CD4-positive, CD25-positive, alpha-beta regulatory T cell (primary cell): Measurements from ENCODE around the gene ST3GAL4. TPM values are rescaled to one million over a fixed set of nuclear protein-coding genes. Genes with fewer than 3 reads are reported as not detected.

Experiments
- ATAC-seq, 2 donors: fragments of 150-1000 bp; cut with Tn5 transposase; one replicate each; pipeline ENCODE4 v1.10.0; 2021; ENCODE audit warnings: low read depth in 2 of 2, moderate number of reproducible peaks in 2 of 2, moderate library complexity in 1 of 2
- DNase-seq, 3 donors: peaks; one replicate each; pipeline versions ENCODE4 v3.0.0 to v3.0.0-alpha.2; 2012 to 2022; ENCODE audit warnings: mixed read lengths in 1 of 3
- H3K27ac ChIP-seq: one replicate; pipeline ENCODE4 v1.7.0; 2013; ENCODE audit warnings: mild to moderate bottlenecking, low read length; ENCODE audit not compliant: insufficient read depth, poor library complexity, severe bottlenecking
- H3K27me3 ChIP-seq: one replicate; pipeline ENCODE4 v1.7.0; 2013; ENCODE audit warnings: low read length; ENCODE audit not compliant: control insufficient read depth, insufficient read depth
- H3K36me3 ChIP-seq: one replicate; pipeline ENCODE4 v1.7.0; 2013; ENCODE audit warnings: mild to moderate bottlenecking, low read length, moderate library complexity; ENCODE audit not compliant: control insufficient read depth, insufficient read depth
- H3K4me1 ChIP-seq: 2 replicates; pipeline ENCODE4 v1.7.0; 2013; ENCODE audit warnings: mild to moderate bottlenecking, low read length; ENCODE audit not compliant: insufficient read depth, control insufficient read depth, poor library complexity, severe bottlenecking
- H3K4me3 ChIP-seq: one replicate; pipeline ENCODE4 v1.7.0; 2013; ENCODE audit warnings: low read depth, mild to moderate bottlenecking, low read length, moderate library complexity
- H3K9me3 ChIP-seq, 2 experiments: 1 replicate in 1 of 2; 2 replicates in 1 of 2; pipeline ENCODE4 v1.7.0; 2013; ENCODE audit warnings: low read length in 2 of 2, mild to moderate bottlenecking in 1 of 2, moderate library complexity in 1 of 2; ENCODE audit not compliant: control insufficient read depth in 2 of 2
- H3K27ac Mint-ChIP-seq, 3 donors: one replicate each; pipeline ENCODE4 v1.8.0; 2020 to 2022; ENCODE audit warnings: mild to moderate bottlenecking in 3 of 3, mixed read lengths in 3 of 3, moderate library complexity in 2 of 3
- H3K27me3 Mint-ChIP-seq: one replicate; pipeline ENCODE4 v1.8.0; 2022; ENCODE audit warnings: mild to moderate bottlenecking, mixed read lengths
- H3K36me3 Mint-ChIP-seq: one replicate; pipeline ENCODE4 v1.8.0; 2020; ENCODE audit warnings: mixed read lengths
- H3K4me1 Mint-ChIP-seq, 4 donors: one replicate each; pipeline ENCODE4 v1.8.0; 2020 to 2022; ENCODE audit warnings: mixed read lengths in 4 of 4, mild to moderate bottlenecking in 1 of 4
- H3K4me3 Mint-ChIP-seq, 4 donors: one replicate each; pipeline ENCODE4 v1.8.0; 2020 to 2022; ENCODE audit warnings: mild to moderate bottlenecking in 4 of 4, mixed read lengths in 4 of 4, moderate library complexity in 3 of 4
- H3K9me3 Mint-ChIP-seq, 7 donors: one replicate each; pipeline ENCODE4 v1.8.0; 2020 to 2022; ENCODE audit warnings: mixed read lengths in 7 of 7, mild to moderate bottlenecking in 3 of 7, moderate library complexity in 2 of 7
- polyA plus RNA-seq, 4 donors: library from polyadenylated mRNA; unstranded; fragments of 300-500 nt; fragmentation: Illumina TruSeq; gene quantifications; one replicate each; pipeline ENCODE4 v1.2.3, GENCODE V29; 2021
- total RNA-seq: library from RNA; stranded (reverse); gene quantifications from one replicate; pipeline ENCODE4 v1.2.3, GENCODE V29; 2022

The ST3GAL4 gene
- total and polyA plus RNA-seq, 5 donors from 2014 or later, result 1.4 to 4.7 (median 2.4) TPM

GRCh38 chr11:126405374-126405773 lies 49.9 kb downstream of the ST3GAL4 start:
- no peaks in the 10 kb centered on the region for H3K27me3 ChIP-seq
- H3K36me3 Mint-ChIP-seq, result peaks cover 8% of the 10 kb centered on the region
- DNase-seq (no peak), ATAC-seq (no peak)
- H3K4me3 Mint-ChIP-seq, result no peak overlapping the region
- H3K27ac Mint-ChIP-seq, result no peak overlapping the region
- no peaks in the 10 kb centered on the region for H3K9me3 ChIP-seq
- no peaks in the 10 kb centered on the region for H3K27me3 Mint-ChIP-seq
- H3K4me3 ChIP-seq, result no peak overlapping the region
- H3K9me3 Mint-ChIP-seq, result peaks cover 0 to 2% (median 0%) of the 10 kb centered on the region in 7 donors
- H3K27ac ChIP-seq, result no peak overlapping the region
- no peaks in the 10 kb centered on the region for H3K4me1 ChIP-seq
- H3K36me3 ChIP-seq, result no peaks in the 10 kb centered on the region
- no peaks in the 10 kb centered on the region for H3K4me1 Mint-ChIP-seq

- Mint-ChIP-seq H3K4me3 (no peak overlapping the region), H3K27ac (no peak overlapping the region), H3K4me1 (no peaks in the 10 kb centered on the region), H3K36me3 (peaks cover 8% of the 10 kb centered on the region), H3K27me3 (no peaks in the 10 kb centered on the region), H3K9me3 (peaks cover 0 to 2% (median 0%) of the 10 kb centered on the region in 7 donors)
- ATAC-seq, result no peak
- Histone ChIP-seq H3K4me1 (no peaks in the 10 kb centered on the region), H3K36me3 (no peaks in the 10 kb centered on the region), H3K27ac (no peak overlapping the region), H3K9me3 (no peaks in the 10 kb centered on the region), H3K27me3 (no peaks in the 10 kb centered on the region), H3K4me3 (no peak overlapping the region)
- no peak for DNase-seq
These were observed 50.4 kb downstream of the ST3GAL4 start for GRCh38 chr11:126405906-126406305.

GRCh38 chr11:126406368-126406767 lies 50.9 kb downstream of the ST3GAL4 start:
- no peak for DNase-seq
- H3K36me3 Mint-ChIP-seq, result peaks cover 8% of the 10 kb centered on the region
- no peak overlapping the region for H3K27ac Mint-ChIP-seq
- H3K4me3 Mint-ChIP-seq, result no peak overlapping the region
- H3K9me3 Mint-ChIP-seq, result peaks cover 0 to 2% (median 0%) of the 10 kb centered on the region in 7 donors
- no peak for ATAC-seq
- no peak overlapping the region for H3K4me3 ChIP-seq
- no peaks in the 10 kb centered on the region for H3K4me1 ChIP-seq
- H3K27me3 ChIP-seq, result no peaks in the 10 kb centered on the region
- H3K27me3 Mint-ChIP-seq, result no peaks in the 10 kb centered on the region
- no peaks in the 10 kb centered on the region for H3K9me3 ChIP-seq
- H3K27ac ChIP-seq, result no peak overlapping the region
- H3K36me3 ChIP-seq, result no peaks in the 10 kb centered on the region
- H3K4me1 Mint-ChIP-seq, result no peaks in the 10 kb centered on the region

GRCh38 chr11:126407101-126407521 lies 51.6 kb downstream of the ST3GAL4 start:
- H3K27me3 Mint-ChIP-seq, result no peaks in the 10 kb centered on the region
- Histone ChIP-seq H3K9me3 (no peaks in the 10 kb centered on the region), H3K27me3 (no peaks in the 10 kb centered on the region), H3K36me3 (no peaks in the 10 kb centered on the region), H3K27ac (no peak overlapping the region), H3K4me3 (no peak overlapping the region), H3K4me1 (no peaks in the 10 kb centered on the region)
- DNase-seq (no peak), ATAC-seq (no peak)
- H3K4me3 Mint-ChIP-seq, result no peak overlapping the region
- H3K9me3 Mint-ChIP-seq, result no peaks in the 10 kb centered on the region
- H3K4me1 Mint-ChIP-seq, result no peaks in the 10 kb centered on the region
- H3K36me3 Mint-ChIP-seq, result peaks cover 13% of the 10 kb centered on the region
- H3K27ac Mint-ChIP-seq, result no peak overlapping the region

- ATAC-seq (no peak), DNase-seq (no peak)
- Histone ChIP-seq H3K4me3 (no peak overlapping the region), H3K9me3 (no peaks in the 10 kb centered on the region), H3K27ac (no peak overlapping the region), H3K36me3 (no peaks in the 10 kb centered on the region), H3K4me1 (no peaks in the 10 kb centered on the region), H3K27me3 (no peaks in the 10 kb centered on the region)
- no peaks in the 10 kb centered on the region for H3K9me3 Mint-ChIP-seq
- no peak overlapping the region for H3K27ac Mint-ChIP-seq
- H3K4me3 Mint-ChIP-seq, result no peak overlapping the region
- peaks cover 16% of the 10 kb centered on the region for H3K36me3 Mint-ChIP-seq
- H3K27me3 Mint-ChIP-seq, result no peaks in the 10 kb centered on the region
- H3K4me1 Mint-ChIP-seq, result no peaks in the 10 kb centered on the region
These were observed 52.3 kb downstream of the ST3GAL4 start for GRCh38 chr11:126407682-126408288.

- no peaks in the 10 kb centered on the region for H3K9me3 Mint-ChIP-seq
- H3K4me1 ChIP-seq, result no peaks in the 10 kb centered on the region
- H3K27ac Mint-ChIP-seq, result no peak overlapping the region
- no peak overlapping the region for H3K4me3 ChIP-seq
- H3K27me3 Mint-ChIP-seq, result no peaks in the 10 kb centered on the region
- H3K4me1 Mint-ChIP-seq, result no peaks in the 10 kb centered on the region
- H3K36me3 ChIP-seq, result no peaks in the 10 kb centered on the region
- no peaks in the 10 kb centered on the region for H3K27me3 ChIP-seq
- H3K36me3 Mint-ChIP-seq, result peaks cover 16% of the 10 kb centered on the region
- no peaks in the 10 kb centered on the region for H3K9me3 ChIP-seq
- H3K27ac ChIP-seq, result no peak overlapping the region
- DNase-seq (no peak), ATAC-seq (no peak)
- H3K4me3 Mint-ChIP-seq, result no peak overlapping the region
These were observed 53.0 kb downstream of the ST3GAL4 start for GRCh38 chr11:126408496-126408895.

GRCh38 chr11:126408901-126409619 lies 53.6 kb downstream of the ST3GAL4 start:
- H3K4me3 ChIP-seq, result no peak overlapping the region
- peaks cover 16% of the 10 kb centered on the region for H3K36me3 Mint-ChIP-seq
- H3K27me3 ChIP-seq, result no peaks in the 10 kb centered on the region
- no peaks in the 10 kb centered on the region for H3K4me1 ChIP-seq
- no peaks in the 10 kb centered on the region for H3K27me3 Mint-ChIP-seq
- no peak overlapping the region for H3K4me3 Mint-ChIP-seq
- DNase-seq (no peak), ATAC-seq (no peak)
- no peaks in the 10 kb centered on the region for H3K9me3 Mint-ChIP-seq
- H3K9me3 ChIP-seq, result no peaks in the 10 kb centered on the region
- H3K36me3 ChIP-seq, result no peaks in the 10 kb centered on the region
- no peaks in the 10 kb centered on the region for H3K4me1 Mint-ChIP-seq
- H3K27ac Mint-ChIP-seq, result no peak overlapping the region
- no peak overlapping the region for H3K27ac ChIP-seq

- ATAC-seq (no peak), DNase-seq (no peak)
- Mint-ChIP-seq H3K9me3 (no peaks in the 10 kb centered on the region), H3K4me1 (no peaks in the 10 kb centered on the region), H3K4me3 (no peak overlapping the region), H3K27me3 (no peaks in the 10 kb centered on the region), H3K27ac (no peak overlapping the region), H3K36me3 (peaks cover 16% of the 10 kb centered on the region)
- Histone ChIP-seq H3K27me3 (no peaks in the 10 kb centered on the region), H3K4me3 (no peak overlapping the region), H3K27ac (no peak overlapping the region), H3K9me3 (no peaks in the 10 kb centered on the region), H3K4me1 (no peaks in the 10 kb centered on the region), H3K36me3 (no peaks in the 10 kb centered on the region)
These were observed 54.1 kb downstream of the ST3GAL4 start for GRCh38 chr11:126409620-126409985.
